A549 (cell line): ENCODE results near the gene MARK3. TPM values are rescaled to one million over a fixed set of nuclear protein-coding genes. Genes with fewer than 3 reads are reported as not detected.

ENCODE experiments used
- ATAC-seq, 2 experiments: fragments of 200-7000 bp in 1 of 2; fragments of >200 bp in 1 of 2; cut with Nextera tagmentation in 1 of 2; cut with Tn5 transposase in 1 of 2; 3 replicates each; pipeline versions ENCODE4 v1.8.0 to v1.9.1; 2018 to 2020; ENCODE audit warnings: mild to moderate bottlenecking in 1 of 2, moderate library complexity in 1 of 2
- CTCF ChIA-PET: fragments of 300-600 bp; sonication (Branson Sonifier 250); formaldehyde crosslinking; extraction: SDS; loops from one replicate; lab custom pipeline; 2021; ENCODE audit warnings: antibody characterized with exemption, inconsistent platforms; lab: Yijun Ruan, JAX
- POLR2A ChIA-PET: fragments of 350-600 bp; formaldehyde crosslinking; extraction: SDS; loops from one replicate; lab custom pipeline; 2021; ENCODE audit warnings: antibody characterized with exemption, inconsistent platforms; lab: Yijun Ruan, JAX
- DNase-seq, 2 experiments: peaks; one replicate each; pipeline versions ENCODE4 v3.0.0 to v3.0.0-alpha.2; 2011 to 2016; ENCODE audit warnings: low read depth in 1 of 2, low spot score in 1 of 2
- FAIRE-seq: peaks from 2 replicates; lab custom pipeline; 2011; peaks lifted over from hg19 to GRCh38; lab: Jason Lieb, UNC
- H3K27ac ChIP-seq, 2 experiments: fragments of >200 bp; sonication (Bioruptor Twin); formaldehyde crosslinking; 3 replicates each; pipeline ENCODE4 v1.5.1; 2016 to 2017
- H3K4me1 ChIP-seq: fragments of >200 bp; sonication (Bioruptor Twin); formaldehyde crosslinking; 3 replicates; pipeline ENCODE4 v1.6.1; 2016
- H3K4me2 ChIP-seq: fragments of >200 bp; sonication (Bioruptor Twin); formaldehyde crosslinking; 3 replicates; pipeline ENCODE4 v1.6.1; 2016
- H3K4me3 ChIP-seq: fragments of >200 bp; sonication (Bioruptor Twin); formaldehyde crosslinking; 3 replicates; pipeline ENCODE4 v1.5.1; 2016
- H3K9me3 ChIP-seq: fragments of >200 bp; sonication (Bioruptor Twin); formaldehyde crosslinking; 3 replicates; pipeline ENCODE4 v1.6.1; 2016
- CBX2 ChIP-seq: fragments of 200-600 bp; sonication (generic); IDR thresholded peaks from 2 replicates; pipeline ENCODE4 v1.6.1; 2016; ENCODE audit warnings: low read depth, mild to moderate bottlenecking, borderline replicate concordance
- EHF ChIP-seq: fragments of 250-450 bp; sonication (Bioruptor Pico); IDR thresholded peaks from 2 replicates; pipeline ENCODE4 v1.5.0; 2020; ENCODE audit warnings: mild to moderate bottlenecking
- ELK1 ChIP-seq: fragments of 150-350 bp; IDR thresholded peaks from 2 replicates; pipeline ENCODE4 v1.6.1; 2014; ENCODE audit warnings: low read depth, mild to moderate bottlenecking, low read length
- ESRRA ChIP-seq: fragments of 150-350 bp; IDR thresholded peaks from 2 replicates; pipeline ENCODE4 v1.6.1; 2014; ENCODE audit warnings: mild to moderate bottlenecking, low read length, borderline replicate concordance
- FOSB ChIP-seq: fragments of 250-450 bp; sonication (Bioruptor Pico); IDR thresholded peaks from 2 replicates; pipeline ENCODE4 v1.5.0; 2020; ENCODE audit warnings: mild to moderate bottlenecking, moderate library complexity
- GATA3 ChIP-seq: IDR thresholded peaks from 2 replicates; pipeline ENCODE4 v1.6.1; 2012; ENCODE audit warnings: borderline replicate concordance
- JUN ChIP-seq, 2 experiments: fragments of >200 bp; sonication (Bioruptor Twin); formaldehyde crosslinking; IDR thresholded peaks; 2 replicates in 1 of 2; 3 replicates in 1 of 2; pipeline ENCODE4 v1.6.1; 2016 to 2017
- MAX ChIP-seq: IDR thresholded peaks from 2 replicates; pipeline ENCODE4 v1.6.1; 2012
- MAZ ChIP-seq: fragments of 150-350 bp; IDR thresholded peaks from 2 replicates; pipeline ENCODE4 v1.6.1; 2014; ENCODE audit warnings: antibody characterized with exemption, low read depth, low read length, borderline replicate concordance
- MYC ChIP-seq: IDR thresholded peaks from 2 replicates; pipeline ENCODE4 v1.6.1; 2012; ENCODE audit warnings: mild to moderate bottlenecking, inconsistent platforms, low read length, improper control_type of control experiment, borderline replicate concordance
- PHF8 ChIP-seq: fragments of 200-600 bp; sonication (generic); IDR thresholded peaks from 2 replicates; pipeline ENCODE4 v1.6.1; 2016; ENCODE audit warnings: low read depth, mild to moderate bottlenecking, antibody characterized with exemption, moderate library complexity, borderline replicate concordance
- POLR2AphosphoS2 ChIP-seq: conservative IDR thresholded peaks from 2 replicates; pipeline ENCODE4 v1.6.1; 2012; ENCODE audit warnings: low read length, improper control_type of control experiment, inconsistent platforms
- RARB ChIP-seq: fragments of 250-450 bp; sonication (Bioruptor Pico); IDR thresholded peaks from 2 replicates; pipeline ENCODE4 v1.8.0; 2021; ENCODE audit warnings: mild to moderate bottlenecking, moderate library complexity
- RCOR1 ChIP-seq: fragments of 150-350 bp; IDR thresholded peaks from 2 replicates; pipeline ENCODE4 v1.6.1; 2014; ENCODE audit warnings: antibody characterized with exemption, low read length, low read depth
- REST ChIP-seq: fragments of 200-600 bp; sonication (generic); IDR thresholded peaks from 2 replicates; pipeline ENCODE4 v1.6.1; 2016; ENCODE audit warnings: antibody characterized with exemption, mild to moderate bottlenecking, moderate library complexity
- TFCP2L1 ChIP-seq: fragments of 250-450 bp; sonication (Bioruptor Pico); IDR thresholded peaks from 2 replicates; pipeline ENCODE4 v1.5.0; 2021; ENCODE audit warnings: mild to moderate bottlenecking
- ZC3H11A ChIP-seq: fragments of 450-650 bp; IDR thresholded peaks from 2 replicates; pipeline ENCODE4 v1.6.1; 2014; ENCODE audit warnings: antibody characterized with exemption, mild to moderate bottlenecking
- ZNF302 ChIP-seq: fragments of 250-450 bp; sonication (Bioruptor Pico); IDR thresholded peaks from 2 replicates; pipeline ENCODE4 v1.9.0; 2021; ENCODE audit warnings: inconsistent platforms, mild to moderate bottlenecking, moderate library complexity
- ZSCAN20 ChIP-seq: fragments of 250-450 bp; sonication (Bioruptor Pico); IDR thresholded peaks from 2 replicates; pipeline ENCODE4 v1.8.0; 2022; ENCODE audit warnings: mild to moderate bottlenecking, moderate library complexity
- WGBS: methylation state at CpG from one replicate; pipeline ENCODE4 v1.1.6; 2017; ENCODE audit errors: missing lambda C conversion rate; 5-methylcytosine and 5-hydroxymethylcytosine counted together
- polyA plus RNA-seq, 4 experiments: library from polyadenylated mRNA; depleted of rRNA in 3 of 4; stranded (reverse); fragments of >200 nt; fragmentation: RNase III in 1 of 4; extraction: RNeasy Plus Mini Kit Qiagen cat#74134 plus additional on column Dnase treatment in 1 of 4; gene quantifications; 2 replicates in 3 of 4; 3 replicates in 1 of 4; pipeline ENCODE4 v1.2.3, GENCODE V29; 2011 to 2017
- TF ChIP-seq, protein P1 (sequence below): fragments of 450-650 bp; IDR thresholded peaks from 2 replicates; pipeline ENCODE4 v1.6.1; 2014; ENCODE audit warnings: antibody characterized with exemption

The MARK3 gene
- polyA plus RNA-seq, 2 of the 4 experiments (the other 2 are of a cell fraction): 59.7 to 97.6 TPM

DNA sequence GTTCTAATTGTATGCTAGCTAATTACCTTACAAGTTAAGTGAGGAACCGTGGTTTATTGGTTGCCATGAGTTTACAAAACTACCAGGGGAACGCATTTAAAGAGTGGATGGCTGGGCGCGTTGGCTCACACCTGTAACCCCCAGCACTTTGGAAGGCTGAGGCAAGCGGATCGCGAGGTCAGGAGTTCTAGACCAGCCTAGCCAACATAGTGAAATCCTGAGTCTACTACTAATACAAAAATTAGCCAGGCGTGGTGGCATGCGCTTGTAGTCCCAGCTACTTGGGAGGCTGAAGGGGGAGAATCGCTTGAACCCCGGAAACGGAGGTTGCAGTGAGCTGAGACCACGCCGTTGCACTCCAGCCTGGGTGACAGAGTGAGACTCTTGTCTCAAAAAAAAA is 49.0 kb upstream of the MARK3 start:
- Histone ChIP-seq H3K9me3 (no peaks in the 10 kb centered on the region), H3K4me3 (peak overlapping the region; percentile 93; the same call in 2 of the 3 replicates), H3K4me2 (peak overlapping the region; percentile 86), H3K4me1 (peaks cover 38% of the 10 kb centered on the region), H3K27ac (no peak overlapping the region)
- CTCF ChIA-PET: interaction anchor here (0.6 to 1.9 kb wide), 9 partner anchors 8 to 261 kb away, joined by 3 to 10 read pairs (median 3); no protein-coding TSS in a partner anchor
- WGBS: 89% methylated on average over 14 of the region's 14 CpGs
- FAIRE-seq (no peak), ATAC-seq (no peak), DNase-seq (no peak)
- TF ChIP-seq JUN (IDR thresholded peaks at IDR 0.05): 0 out of 5 replicates have a peak, but pooled peaks of 1 of the 2 experiments have one; percentile 7
- TF ChIP-seq ESRRA: no peak
- POLR2A ChIA-PET: interaction anchor here (0.7 to 4.6 kb wide), 2 partner anchors 9 to 221 kb away, joined by 3 to 66 read pairs; no protein-coding TSS in a partner anchor

DNA sequence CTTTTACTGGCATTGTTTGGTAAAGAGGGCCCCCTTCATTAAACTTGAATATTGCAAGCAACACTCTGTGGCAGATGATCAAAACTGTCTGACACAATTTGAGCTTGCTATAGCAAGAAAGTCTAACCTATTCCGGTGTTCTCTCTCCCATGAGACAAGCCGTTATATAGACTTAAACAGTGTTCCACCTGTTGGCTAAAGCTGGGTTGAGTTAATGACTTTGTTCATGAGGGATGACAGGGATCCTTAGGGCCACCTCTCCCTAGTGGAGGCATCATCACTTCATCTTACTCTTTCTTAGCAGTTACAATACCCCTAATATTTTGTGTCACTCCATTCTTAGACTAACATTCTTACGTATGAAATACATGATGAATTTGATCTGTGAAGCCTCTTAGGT is 47.4 kb upstream of the MARK3 start:
- Histone ChIP-seq H3K4me3 (no peak overlapping the region), H3K4me2 (no peak overlapping the region), H3K4me1 (peaks cover 24% of the 10 kb centered on the region), H3K27ac (no peak overlapping the region), H3K9me3 (no peaks in the 10 kb centered on the region)
- 87% methylated on average over 3 of the region's 3 CpGs for WGBS
- ChIA-PET POLR2A (no interaction called here), CTCF (interaction anchor here (1.5 to 2.0 kb wide), 2 partner anchors 52 to 53 kb away, joined by 5 to 6 read pairs; no protein-coding TSS in a partner anchor)
- ATAC-seq (no peak), FAIRE-seq (no peak), DNase-seq (no peak)
- TF ChIP-seq PHF8 (no peak), ZC3H11A (no peak), ELK1 (no peak), RCOR1 (no peak), RARB (CRISPR knock-in tag) (no peak), GATA3 (no peak), MAX (no peak), ZSCAN20 (CRISPR knock-in tag) (no peak), MAZ (no peak)
- TF ChIP-seq, protein P1, sequence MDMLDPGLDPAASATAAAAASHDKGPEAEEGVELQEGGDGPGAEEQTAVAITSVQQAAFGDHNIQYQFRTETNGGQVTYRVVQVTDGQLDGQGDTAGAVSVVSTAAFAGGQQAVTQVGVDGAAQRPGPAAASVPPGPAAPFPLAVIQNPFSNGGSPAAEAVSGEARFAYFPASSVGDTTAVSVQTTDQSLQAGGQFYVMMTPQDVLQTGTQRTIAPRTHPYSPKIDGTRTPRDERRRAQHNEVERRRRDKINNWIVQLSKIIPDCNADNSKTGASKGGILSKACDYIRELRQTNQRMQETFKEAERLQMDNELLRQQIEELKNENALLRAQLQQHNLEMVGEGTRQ: no peak

GRCh38 chr14:103339561-103339960 is 45.7 kb upstream of the MARK3 start:
- 90% methylated on average over 6 of the region's 6 CpGs for WGBS
- ChIA-PET CTCF (interaction anchor here (0.9 to 1.3 kb wide), 3 partner anchors 13 to 234 kb away, joined by 3 to 4 read pairs (median 4); no protein-coding TSS in a partner anchor), POLR2A (no interaction called here)
- H3K9me3 ChIP-seq: no peaks in the 10 kb centered on the region
- peaks cover 24% of the 10 kb centered on the region for H3K4me1 ChIP-seq
- no peak overlapping the region for H3K4me2 ChIP-seq
- no peak overlapping the region for H3K27ac ChIP-seq
- TF ChIP-seq POLR2AphosphoS2 (0 out of 2 replicates have a peak, but pooled peaks have one; percentile 46), MYC (no peak)
- H3K4me3 ChIP-seq: no peak overlapping the region
- no peak for DNase-seq
- ATAC-seq: no peak
- FAIRE-seq: no peak

DNA sequence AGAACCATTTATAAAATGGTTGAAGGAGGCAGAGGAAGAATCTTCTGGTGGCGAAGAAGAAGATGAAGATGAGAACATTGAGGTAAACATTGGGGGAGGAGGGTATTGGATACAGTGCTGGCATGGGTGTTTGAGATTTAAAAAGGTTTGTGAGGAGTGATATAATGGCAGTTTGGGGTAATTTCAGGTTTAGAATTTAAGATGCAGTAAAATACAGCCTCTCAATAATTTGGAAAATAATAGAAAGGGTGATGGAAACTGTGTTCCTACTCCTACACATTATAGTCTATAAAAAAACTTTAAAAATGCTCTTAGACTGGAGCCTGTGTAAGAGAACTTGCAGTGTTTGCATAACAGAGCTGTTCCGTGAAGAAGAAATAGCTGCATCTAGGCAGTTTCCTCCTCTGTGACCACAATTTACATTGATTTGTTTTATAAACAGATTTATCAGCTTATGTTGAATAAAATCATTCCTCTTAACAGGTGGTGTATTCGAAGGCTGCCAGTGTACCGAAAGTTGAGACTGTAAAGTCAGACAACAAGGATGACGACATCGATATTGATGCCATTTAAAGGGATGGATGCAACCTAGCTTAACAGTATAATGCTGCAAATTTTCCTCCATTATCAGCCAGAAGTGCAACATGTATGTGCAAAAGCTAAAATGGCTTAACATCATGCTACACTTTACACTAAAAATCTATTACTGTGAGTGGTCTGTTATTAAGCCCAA is 44.6 kb upstream of the MARK3 start:
- Histone ChIP-seq H3K9me3 (no peaks in the 10 kb centered on the region), H3K4me1 (peaks cover 22% of the 10 kb centered on the region), H3K4me3 (no peak overlapping the region), H3K27ac (no peak overlapping the region), H3K4me2 (no peak overlapping the region)
- FAIRE-seq (no peak), DNase-seq (no peak), ATAC-seq (no peak)
- POLR2A ChIA-PET: no interaction called here
- 91% methylated on average over 6 of the region's 6 CpGs for WGBS
- TF ChIP-seq ZNF302 (CRISPR knock-in tag) (no peak), RCOR1 (no peak), REST (no peak), CBX2 (no peak), TFCP2L1 (CRISPR knock-in tag) (peak; percentile 17; the same call in 1 of the 2 replicates), EHF (CRISPR knock-in tag) (no peak), FOSB (CRISPR knock-in tag) (no peak)
- CTCF ChIA-PET: interaction anchor here (0.8 to 1.5 kb wide), 4 partner anchors 21 to 236 kb away, joined by 3 to 6 read pairs (median 4); no protein-coding TSS in a partner anchor
